SJCRH30 (cell line): ENCODE data around the gene AKAP7. TPM values are rescaled to one million over a fixed set of nuclear protein-coding genes. Genes with fewer than 3 reads are reported as not detected.

ENCODE experiments used
- DNase-seq, 2 experiments: peaks; one replicate each; pipeline ENCODE4 v3.0.0-alpha.2; 2015 to 2020
- H3K27ac ChIP-seq: fragments of 250-450 bp; sonication (Bioruptor Pico); 2 replicates; pipeline ENCODE4 v1.5.1; 2020; ENCODE audit warnings: mild to moderate bottlenecking, moderate library complexity
- H3K27me3 ChIP-seq: fragments of 250-450 bp; sonication (Bioruptor Pico); 2 replicates; pipeline ENCODE4 v1.5.1; 2020; ENCODE audit warnings: mild to moderate bottlenecking, moderate library complexity
- H3K36me3 ChIP-seq: fragments of 250-450 bp; sonication (Bioruptor Pico); 2 replicates; pipeline ENCODE4 v1.5.1; 2020; ENCODE audit warnings: mild to moderate bottlenecking, moderate library complexity
- H3K4me1 ChIP-seq: fragments of 250-450 bp; sonication (Bioruptor Pico); 2 replicates; pipeline ENCODE4 v1.5.1; 2020; ENCODE audit warnings: mild to moderate bottlenecking, moderate library complexity
- H3K4me3 ChIP-seq: fragments of 250-450 bp; sonication (Bioruptor Pico); 2 replicates; pipeline ENCODE4 v1.5.1; 2020; ENCODE audit warnings: mild to moderate bottlenecking, moderate library complexity
- H3K9me3 ChIP-seq: fragments of 250-450 bp; sonication (Bioruptor Pico); replicated peaks from 2 replicates; pipeline ENCODE4 v1.5.1; 2020; ENCODE audit warnings: mild to moderate bottlenecking, moderate library complexity
- total RNA-seq: library from RNA; depleted of rRNA; stranded (reverse); fragments of >200 nt; shearing (Covaris generic); gene quantifications from 2 replicates; pipeline ENCODE4 v1.2.3, GENCODE V29; 2014

AKAP7 gene
- total RNA-seq, 1 experiment from 2014 or later, result 2.3 TPM

DNA sequence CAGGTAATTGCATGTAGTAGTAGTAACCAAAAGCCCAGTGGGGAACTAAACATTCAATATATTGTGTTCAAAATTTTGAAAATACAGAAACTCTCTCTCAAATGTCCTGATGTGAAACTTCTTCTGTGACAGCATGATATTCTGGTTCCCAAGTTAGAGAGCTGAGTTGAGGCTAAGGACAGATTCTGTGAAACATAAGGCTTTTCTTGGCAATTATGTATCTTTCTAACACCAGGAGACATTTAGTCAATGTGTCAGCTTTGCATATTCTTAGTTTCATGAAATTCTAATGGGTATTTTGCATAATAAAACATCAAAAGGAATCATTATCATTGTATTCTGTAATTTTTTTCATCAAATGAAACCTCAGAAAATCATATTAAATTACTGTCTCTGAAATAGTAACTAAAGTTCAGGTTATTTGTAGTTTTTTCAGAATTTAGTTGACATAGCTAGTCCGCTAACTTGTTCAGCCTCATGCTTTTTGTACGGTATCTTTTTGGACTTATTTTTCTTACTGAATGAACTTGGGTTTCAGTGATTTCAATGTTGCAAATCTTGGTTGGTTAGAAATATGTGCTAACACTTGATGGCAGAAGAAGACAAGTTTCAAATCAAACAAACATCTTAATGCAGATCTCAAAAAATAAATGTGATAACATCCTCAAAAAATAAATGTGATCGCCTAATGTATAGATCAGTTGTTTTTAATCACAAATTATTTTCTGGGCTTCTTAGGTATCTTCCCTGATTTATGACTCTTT lies 70.4 kb downstream of the AKAP7 start:
- Histone ChIP-seq H3K27ac (no peak overlapping the region), H3K27me3 (no peaks in the 10 kb centered on the region), H3K4me1 (no peaks in the 10 kb centered on the region), H3K36me3 (no peaks in the 10 kb centered on the region), H3K9me3 (no peaks in the 10 kb centered on the region), H3K4me3 (no peak overlapping the region)
- DNase-seq, result no peak

GRCh38 chr6:131206463-131207251 lies 71.4 kb downstream of the AKAP7 start:
- Histone ChIP-seq H3K4me3 (no peak overlapping the region), H3K27ac (no peak overlapping the region), H3K36me3 (no peaks in the 10 kb centered on the region), H3K9me3 (no peaks in the 10 kb centered on the region), H3K4me1 (no peaks in the 10 kb centered on the region), H3K27me3 (no peaks in the 10 kb centered on the region)
- no peak for DNase-seq

GRCh38 chr6:131208787-131209186 lies 73.5 kb downstream of the AKAP7 start:
- H3K4me3 ChIP-seq, result no peak overlapping the region
- H3K36me3 ChIP-seq, result no peaks in the 10 kb centered on the region
- no peaks in the 10 kb centered on the region for H3K9me3 ChIP-seq
- no peak overlapping the region for H3K27ac ChIP-seq
- no peaks in the 10 kb centered on the region for H3K4me1 ChIP-seq
- no peak for DNase-seq
- no peaks in the 10 kb centered on the region for H3K27me3 ChIP-seq

DNA sequence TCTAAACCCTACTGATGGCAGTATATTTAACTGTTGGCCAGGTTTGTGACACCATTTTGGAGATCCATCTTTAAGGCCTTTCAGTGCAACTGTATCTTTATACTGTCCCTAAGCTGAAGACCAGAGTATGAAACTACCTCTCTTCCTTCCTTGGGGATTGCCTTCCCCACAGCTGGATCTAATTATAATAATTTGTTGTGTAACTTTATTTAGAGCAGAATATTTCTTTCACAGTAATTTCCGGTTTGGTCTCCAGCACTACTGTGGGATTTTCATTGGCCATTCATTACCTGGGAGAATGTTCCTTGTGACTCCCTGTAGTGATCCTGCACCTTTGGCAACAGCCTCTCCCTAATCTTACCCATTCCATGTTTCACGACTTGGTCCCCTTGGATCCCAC lies 75.2 kb downstream of the AKAP7 start:
- Histone ChIP-seq H3K9me3 (no peaks in the 10 kb centered on the region), H3K36me3 (no peaks in the 10 kb centered on the region), H3K4me3 (no peak overlapping the region), H3K27me3 (no peaks in the 10 kb centered on the region), H3K27ac (no peak overlapping the region), H3K4me1 (no peaks in the 10 kb centered on the region)
- DNase-seq, result no peak

DNA sequence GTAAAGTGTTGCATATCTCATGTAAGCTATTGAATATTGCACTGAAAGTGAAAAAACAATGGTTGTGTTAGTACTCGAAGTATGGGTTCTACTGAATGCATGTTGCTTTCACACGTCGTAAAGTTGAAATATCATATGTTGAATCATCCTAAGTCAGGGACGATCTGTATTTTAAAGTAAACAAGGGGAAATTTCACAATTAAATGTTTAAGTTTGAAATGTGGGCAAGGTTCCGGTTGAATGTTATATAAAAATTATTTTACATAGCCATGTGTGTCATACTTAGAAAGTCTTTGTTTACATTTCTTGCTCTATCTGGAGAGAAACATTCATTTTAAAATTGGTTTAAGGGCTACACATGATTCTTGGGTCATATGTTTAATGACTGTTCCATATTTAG lies 76.8 kb downstream of the AKAP7 start:
- H3K36me3 ChIP-seq, result no peaks in the 10 kb centered on the region
- no peaks in the 10 kb centered on the region for H3K27me3 ChIP-seq
- H3K9me3 ChIP-seq, result no peaks in the 10 kb centered on the region
- H3K27ac ChIP-seq, result no peak overlapping the region
- H3K4me3 ChIP-seq, result no peak overlapping the region
- no peak for DNase-seq
- H3K4me1 ChIP-seq, result 0 out of 2 replicates have a peak, but pooled peaks cover 3% of the 10 kb centered on the region

DNA sequence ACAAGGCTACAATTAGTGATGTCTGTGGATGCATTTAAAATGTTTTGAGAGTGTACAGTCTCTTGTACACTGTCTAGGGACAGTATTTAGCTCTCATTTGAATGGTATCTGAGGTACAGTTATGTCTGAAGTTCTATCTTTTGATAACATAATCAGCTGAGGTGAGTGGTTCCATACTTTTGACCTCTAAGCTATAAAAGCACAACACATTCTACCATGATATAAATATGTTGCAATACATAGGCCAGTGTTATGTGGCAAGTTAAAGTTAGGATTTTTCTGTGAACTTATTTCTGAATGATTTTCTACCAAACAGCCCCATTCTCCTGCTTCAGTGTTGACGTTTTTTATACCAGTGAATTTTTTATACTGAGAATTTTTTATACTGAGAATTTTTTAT lies 77.6 kb downstream of the AKAP7 start:
- Histone ChIP-seq H3K27ac (no peak overlapping the region), H3K36me3 (no peaks in the 10 kb centered on the region), H3K4me1 (0 out of 2 replicates have a peak, but pooled peaks cover 3% of the 10 kb centered on the region), H3K27me3 (no peaks in the 10 kb centered on the region), H3K9me3 (no peaks in the 10 kb centered on the region), H3K4me3 (no peak overlapping the region)
- no peak for DNase-seq

GRCh38 chr6:131213501-131213990 lies 78.3 kb downstream of the AKAP7 start:
- DNase-seq, result no peak
- Histone ChIP-seq H3K27ac (no peak overlapping the region), H3K4me3 (no peak overlapping the region), H3K27me3 (no peaks in the 10 kb centered on the region), H3K4me1 (0 out of 2 replicates have a peak, but pooled peaks cover 3% of the 10 kb centered on the region), H3K9me3 (no peaks in the 10 kb centered on the region), H3K36me3 (no peaks in the 10 kb centered on the region)

DNA sequence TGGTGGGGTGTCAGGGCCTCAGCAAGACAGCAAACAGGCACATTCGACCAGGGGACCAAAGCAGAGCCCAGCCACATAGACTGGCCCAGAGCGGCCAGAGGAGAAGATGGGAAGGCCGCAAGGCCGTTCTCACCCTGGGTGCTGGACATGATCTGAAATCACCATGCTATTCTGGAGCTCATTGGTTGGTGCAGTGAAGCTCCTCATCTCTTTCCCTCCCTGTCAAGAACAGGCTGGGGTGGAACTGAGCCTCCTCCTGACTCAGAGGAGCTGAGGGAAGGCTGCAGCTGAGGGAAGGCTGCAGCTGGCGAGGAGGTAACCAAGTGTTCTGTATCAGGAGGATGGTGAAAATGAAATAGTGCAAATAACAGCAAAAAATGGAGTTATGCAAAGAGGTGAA lies 80.0 kb downstream of the AKAP7 start:
- no peak for DNase-seq
- Histone ChIP-seq H3K27me3 (no peaks in the 10 kb centered on the region), H3K27ac (no peak overlapping the region), H3K36me3 (no peaks in the 10 kb centered on the region), H3K4me3 (no peak overlapping the region), H3K9me3 (no peaks in the 10 kb centered on the region), H3K4me1 (0 out of 2 replicates have a peak, but pooled peaks cover 3% of the 10 kb centered on the region)

- Histone ChIP-seq H3K4me3 (no peak overlapping the region), H3K27ac (no peak overlapping the region), H3K4me1 (0 out of 2 replicates have a peak, but pooled peaks cover 3% of the 10 kb centered on the region), H3K27me3 (no peaks in the 10 kb centered on the region), H3K36me3 (no peaks in the 10 kb centered on the region), H3K9me3 (no peaks in the 10 kb centered on the region)
- DNase-seq, result no peak
Observed at GRCh38 chr6:131216246-131216645, 81.0 kb downstream of the AKAP7 start.

DNA sequence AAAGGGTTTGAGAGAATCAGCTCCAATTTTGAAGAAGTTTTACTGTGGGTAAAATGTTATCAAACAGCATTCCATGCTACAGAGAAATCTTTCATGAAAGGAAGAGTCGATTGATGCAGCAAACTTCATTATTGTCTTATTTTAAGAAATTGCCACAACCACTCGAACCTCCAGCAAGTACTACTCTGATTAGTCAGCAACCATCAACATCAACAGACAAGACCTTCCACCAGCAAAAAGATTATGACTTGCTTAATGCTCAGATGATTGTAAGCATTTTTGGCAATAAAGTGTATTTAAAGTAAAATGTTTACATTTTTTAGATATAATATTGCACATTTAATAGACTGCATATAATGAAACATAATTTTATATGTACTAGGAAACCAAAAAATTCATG lies 87.5 kb downstream of the AKAP7 start:
- no peaks in the 10 kb centered on the region for H3K4me1 ChIP-seq
- H3K27ac ChIP-seq, result no peak overlapping the region
- no peaks in the 10 kb centered on the region for H3K9me3 ChIP-seq
- H3K27me3 ChIP-seq, result no peaks in the 10 kb centered on the region
- H3K4me3 ChIP-seq, result no peak overlapping the region
- no peak for DNase-seq
- no peaks in the 10 kb centered on the region for H3K36me3 ChIP-seq

DNA sequence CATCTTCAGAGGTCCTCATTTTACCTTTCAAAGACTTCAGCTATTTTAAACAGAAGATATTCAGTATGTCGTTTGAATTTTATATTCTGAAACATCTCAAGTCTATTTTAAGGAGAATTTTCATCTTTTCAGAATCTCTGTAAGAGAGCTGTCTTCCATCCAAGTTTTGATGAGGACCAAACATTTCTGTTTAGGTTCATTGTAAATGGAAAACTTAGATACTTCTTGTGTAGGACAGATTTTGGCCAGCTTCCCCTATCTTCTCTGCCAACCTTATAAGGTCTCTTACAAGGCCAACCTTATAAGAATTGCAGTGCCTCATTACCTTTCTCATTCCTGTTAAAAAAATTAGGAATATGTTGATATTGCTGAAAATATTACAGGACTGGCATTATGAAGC lies 88.1 kb downstream of the AKAP7 start:
- no peak for DNase-seq
- no peaks in the 10 kb centered on the region for H3K9me3 ChIP-seq
- H3K4me1 ChIP-seq, result no peaks in the 10 kb centered on the region
- no peak overlapping the region for H3K4me3 ChIP-seq
- H3K36me3 ChIP-seq, result no peaks in the 10 kb centered on the region
- no peak overlapping the region for H3K27ac ChIP-seq
- no peaks in the 10 kb centered on the region for H3K27me3 ChIP-seq

DNA sequence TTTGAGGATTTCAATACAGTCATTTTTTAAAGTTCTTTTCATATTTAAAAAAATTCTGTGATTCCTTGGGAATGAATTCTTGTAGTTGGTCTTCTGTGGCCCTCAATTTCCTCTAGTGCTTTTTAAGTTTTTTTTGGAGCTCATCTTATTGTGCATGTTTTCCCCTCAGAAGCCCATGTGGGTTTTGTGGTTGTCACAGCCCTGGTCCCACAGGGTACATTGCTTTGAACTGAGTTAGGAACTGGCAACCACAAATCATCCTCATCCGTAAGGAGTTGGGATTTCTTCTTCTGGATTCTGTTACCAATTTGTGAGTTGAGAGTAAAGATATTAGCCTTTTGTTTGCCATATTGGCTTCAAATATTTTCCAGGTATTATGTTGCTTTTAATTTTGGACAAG lies 89.9 kb downstream of the AKAP7 start:
- Histone ChIP-seq H3K9me3 (no peaks in the 10 kb centered on the region), H3K27me3 (no peaks in the 10 kb centered on the region), H3K27ac (no peak overlapping the region), H3K4me1 (no peaks in the 10 kb centered on the region), H3K36me3 (no peaks in the 10 kb centered on the region), H3K4me3 (no peak overlapping the region)
- DNase-seq, result peak in 1 of 2 experiments; percentile 34

DNA sequence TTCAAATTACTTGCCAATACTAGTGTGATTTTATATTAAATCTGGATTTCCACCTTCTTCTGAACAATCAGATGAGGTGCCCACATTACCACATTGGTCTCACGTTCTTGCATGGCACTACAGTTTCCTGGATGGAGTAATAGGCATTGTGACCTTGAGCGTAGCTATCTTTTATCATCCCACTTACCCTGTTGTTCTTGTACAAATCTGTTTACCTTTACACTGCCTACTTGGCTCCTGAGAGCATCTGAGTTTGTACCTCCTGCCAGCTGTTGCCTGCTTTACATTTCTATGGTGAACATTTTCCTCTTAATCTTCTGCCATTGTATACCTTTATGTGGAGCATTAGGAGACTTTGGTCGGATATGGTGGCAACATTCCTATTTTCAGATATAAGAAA lies 90.7 kb downstream of the AKAP7 start:
- H3K36me3 ChIP-seq, result no peaks in the 10 kb centered on the region
- no peak overlapping the region for H3K27ac ChIP-seq
- H3K27me3 ChIP-seq, result no peaks in the 10 kb centered on the region

GRCh38 chr6:131226459-131227157 lies 91.3 kb downstream of the AKAP7 start:
- H3K27me3 ChIP-seq, result no peaks in the 10 kb centered on the region
- H3K9me3 ChIP-seq, result no peaks in the 10 kb centered on the region
- H3K4me1 ChIP-seq, result 0 out of 2 replicates have a peak, but pooled peaks cover 1% of the 10 kb centered on the region
- no peak overlapping the region for H3K27ac ChIP-seq
- DNase-seq, result no peak
- H3K4me3 ChIP-seq, result no peak overlapping the region
- no peaks in the 10 kb centered on the region for H3K36me3 ChIP-seq

More for the DNA sequence above, 90.7 kb downstream of the AKAP7 start:
- Histone ChIP-seq H3K9me3 (no peaks in the 10 kb centered on the region), H3K4me3 (no peak overlapping the region), H3K4me1 (no peaks in the 10 kb centered on the region)
- no peak for DNase-seq

GRCh38 chr6:131227158-131227543 lies 91.9 kb downstream of the AKAP7 start:
- Histone ChIP-seq H3K9me3 (no peaks in the 10 kb centered on the region), H3K36me3 (no peaks in the 10 kb centered on the region), H3K4me3 (no peak overlapping the region), H3K27ac (no peak overlapping the region), H3K4me1 (0 out of 2 replicates have a peak, but pooled peaks cover 3% of the 10 kb centered on the region), H3K27me3 (no peaks in the 10 kb centered on the region)
- DNase-seq, result no peak
